ENCODE results near the gene ENHO.

Gene ENHO

DNA sequence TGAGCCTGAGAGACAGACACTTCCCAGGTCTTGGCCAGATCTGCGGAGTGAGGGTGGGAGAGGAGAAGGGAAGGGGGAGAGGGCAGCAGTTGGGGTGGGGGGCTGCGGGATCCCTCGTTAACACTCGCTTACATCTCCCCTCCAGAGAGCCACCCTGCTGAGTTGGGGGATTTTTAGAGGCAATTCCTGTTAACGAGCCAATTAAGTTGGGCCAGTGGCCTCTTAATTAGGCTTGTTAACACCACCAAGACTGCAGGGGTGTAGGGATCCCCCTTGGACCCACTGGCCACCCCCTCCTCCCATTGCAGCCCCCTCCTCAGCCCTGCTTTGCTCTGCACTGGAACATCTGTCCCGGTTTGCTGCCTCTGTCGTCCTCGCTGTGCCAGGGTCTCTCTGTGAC, 43.1 kb upstream of the ENHO start:
- H3K9me2 ChIP-seq (replicated peaks; ENCODE audit: control insufficient read depth, low read length), result no peaks in the 10 kb centered on the region
- no peaks in the 10 kb centered on the region for H3K36me3 ChIP-seq (ENCODE audit: control insufficient read depth, low read length)
- H3K27me3 ChIP-seq (ENCODE audit: control insufficient read depth, low read length), result peaks cover 31% of the 10 kb centered on the region
- H3K4me3 ChIP-seq (ENCODE audit: low read length), result no peak overlapping the region
- no peaks in the 10 kb centered on the region for H3K4me1 ChIP-seq (ENCODE audit: control insufficient read depth, low read length)
- no peak overlapping the region for H3K4me2 ChIP-seq (ENCODE audit: low read length)
- H3F3A ChIP-seq (ENCODE audit: control insufficient read depth, insufficient read depth), result no peaks in the 10 kb centered on the region
- TF ChIP-seq, protein P1, sequence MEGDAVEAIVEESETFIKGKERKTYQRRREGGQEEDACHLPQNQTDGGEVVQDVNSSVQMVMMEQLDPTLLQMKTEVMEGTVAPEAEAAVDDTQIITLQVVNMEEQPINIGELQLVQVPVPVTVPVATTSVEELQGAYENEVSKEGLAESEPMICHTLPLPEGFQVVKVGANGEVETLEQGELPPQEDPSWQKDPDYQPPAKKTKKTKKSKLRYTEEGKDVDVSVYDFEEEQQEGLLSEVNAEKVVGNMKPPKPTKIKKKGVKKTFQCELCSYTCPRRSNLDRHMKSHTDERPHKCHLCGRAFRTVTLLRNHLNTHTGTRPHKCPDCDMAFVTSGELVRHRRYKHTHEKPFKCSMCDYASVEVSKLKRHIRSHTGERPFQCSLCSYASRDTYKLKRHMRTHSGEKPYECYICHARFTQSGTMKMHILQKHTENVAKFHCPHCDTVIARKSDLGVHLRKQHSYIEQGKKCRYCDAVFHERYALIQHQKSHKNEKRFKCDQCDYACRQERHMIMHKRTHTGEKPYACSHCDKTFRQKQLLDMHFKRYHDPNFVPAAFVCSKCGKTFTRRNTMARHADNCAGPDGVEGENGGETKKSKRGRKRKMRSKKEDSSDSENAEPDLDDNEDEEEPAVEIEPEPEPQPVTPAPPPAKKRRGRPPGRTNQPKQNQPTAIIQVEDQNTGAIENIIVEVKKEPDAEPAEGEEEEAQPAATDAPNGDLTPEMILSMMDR (IDR thresholded peaks at IDR 0.05; ENCODE audit: low read depth, low read length, poor library complexity, severe bottlenecking), result no peak
- no peak for TF ChIP-seq EZH2phosphoT487 (IDR thresholded peaks at IDR 0.05; ENCODE audit: borderline replicate concordance, low read length)
- peaks cover 5% of the 10 kb centered on the region; the same call in 1 of the 2 replicates for H3K9me3 ChIP-seq (ENCODE audit: control insufficient read depth, insufficient read depth, low read length)
- H3K27ac ChIP-seq (ENCODE audit: low read depth, low read length), result no peak overlapping the region
- H4K20me1 ChIP-seq (ENCODE audit: control insufficient read depth, insufficient read depth, low read depth, low read length), result no peaks in the 10 kb centered on the region; the same call in 1 of the 2 replicates
- H3K79me2 ChIP-seq (ENCODE audit: control insufficient read depth, low read length), result no peaks in the 10 kb centered on the region

DNA sequence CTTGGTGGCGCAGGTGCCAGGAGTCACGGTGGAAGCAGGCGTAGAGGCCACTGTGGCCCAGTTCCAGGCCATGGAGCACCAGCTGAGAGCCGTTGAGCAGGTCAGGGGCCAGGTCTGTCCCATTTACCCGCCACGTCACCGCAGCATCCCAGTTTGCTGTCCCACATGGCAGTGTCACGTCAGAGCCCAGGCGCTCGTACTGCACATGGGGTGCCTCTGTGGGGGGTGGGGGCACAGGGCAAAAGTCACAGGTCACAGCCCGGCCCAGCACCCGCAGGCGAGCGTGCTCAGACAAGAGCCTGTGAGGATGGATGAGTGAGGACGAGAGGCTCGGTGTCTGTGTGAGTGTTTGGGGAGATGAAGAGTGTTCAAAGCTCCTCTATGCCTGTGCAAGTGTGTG, 41.8 kb upstream of the ENHO start:
- Histone ChIP-seq H3K4me1 (ENCODE audit: control insufficient read depth, low read length) (no peaks in the 10 kb centered on the region), H3K79me2 (ENCODE audit: control insufficient read depth, low read length) (no peaks in the 10 kb centered on the region), H3K36me3 (ENCODE audit: control insufficient read depth, low read length) (no peaks in the 10 kb centered on the region), H3F3A (ENCODE audit: control insufficient read depth, insufficient read depth) (no peaks in the 10 kb centered on the region), H3K27ac (ENCODE audit: low read depth, low read length) (no peak overlapping the region), H3K9me3 (ENCODE audit: control insufficient read depth, insufficient read depth, low read length) (peaks cover 5% of the 10 kb centered on the region; the same call in 1 of the 2 replicates), H4K20me1 (ENCODE audit: control insufficient read depth, insufficient read depth, low read depth, low read length) (no peaks in the 10 kb centered on the region), H3K27me3 (ENCODE audit: control insufficient read depth, low read length) (peaks cover 27% of the 10 kb centered on the region), H3K9me2 (replicated peaks; ENCODE audit: control insufficient read depth, low read length) (no peaks in the 10 kb centered on the region), H3K4me3 (ENCODE audit: low read length) (no peak overlapping the region), H3K4me2 (ENCODE audit: low read length) (no peak overlapping the region)
- TF ChIP-seq, protein P1 (IDR thresholded peaks at IDR 0.05; ENCODE audit: low read depth, low read length, poor library complexity, severe bottlenecking), result no peak
- TF ChIP-seq EZH2phosphoT487 (IDR thresholded peaks at IDR 0.05; ENCODE audit: borderline replicate concordance, low read length), result no peak

DNA sequence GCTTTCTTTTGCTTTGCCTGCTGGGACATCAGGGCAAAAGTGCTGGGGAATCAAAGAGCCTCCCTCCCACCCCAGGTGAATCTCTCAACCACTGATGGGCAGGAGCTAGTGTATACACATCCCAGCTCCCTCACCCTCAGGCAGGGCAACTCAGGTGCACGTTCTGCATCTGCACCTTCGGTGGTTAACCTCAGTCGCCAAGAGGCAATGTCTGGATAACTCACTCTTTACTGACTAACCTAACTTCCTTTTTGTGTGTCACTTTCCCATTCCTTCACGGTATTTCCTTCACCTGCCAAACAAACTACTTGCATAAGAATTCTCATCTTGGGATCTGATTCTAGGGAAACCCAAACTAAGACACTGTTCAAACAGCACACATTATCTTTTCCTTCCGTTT, 40.5 kb upstream of the ENHO start:
- no peak overlapping the region for H3K4me2 ChIP-seq (ENCODE audit: low read length)
- no peak overlapping the region for H3K27ac ChIP-seq (ENCODE audit: low read depth, low read length)
- H3K9me3 ChIP-seq (ENCODE audit: control insufficient read depth, insufficient read depth, low read length), result peaks cover 5% of the 10 kb centered on the region; the same call in 1 of the 2 replicates
- no peak for TF ChIP-seq EZH2phosphoT487 (IDR thresholded peaks at IDR 0.05; ENCODE audit: borderline replicate concordance, low read length)
- no peaks in the 10 kb centered on the region for H3K79me2 ChIP-seq (ENCODE audit: control insufficient read depth, low read length)
- peaks cover 17% of the 10 kb centered on the region for H3K27me3 ChIP-seq (ENCODE audit: control insufficient read depth, low read length)
- no peaks in the 10 kb centered on the region for H3K4me1 ChIP-seq (ENCODE audit: control insufficient read depth, low read length)
- H3K4me3 ChIP-seq (ENCODE audit: low read length), result no peak overlapping the region
- no peaks in the 10 kb centered on the region for H3K36me3 ChIP-seq (ENCODE audit: control insufficient read depth, low read length)
- no peaks in the 10 kb centered on the region for H3F3A ChIP-seq (ENCODE audit: control insufficient read depth, insufficient read depth)
- H4K20me1 ChIP-seq (ENCODE audit: control insufficient read depth, insufficient read depth, low read depth, low read length), result no peaks in the 10 kb centered on the region
- H3K9me2 ChIP-seq (replicated peaks; ENCODE audit: control insufficient read depth, low read length), result no peaks in the 10 kb centered on the region

- Histone ChIP-seq H3K9me2 (replicated peaks; ENCODE audit: control insufficient read depth, low read length) (no peaks in the 10 kb centered on the region), H4K20me1 (ENCODE audit: control insufficient read depth, insufficient read depth, low read depth, low read length) (no peaks in the 10 kb centered on the region), H3K79me2 (ENCODE audit: control insufficient read depth, low read length) (no peaks in the 10 kb centered on the region), H3K4me1 (ENCODE audit: control insufficient read depth, low read length) (no peaks in the 10 kb centered on the region), H3K27me3 (ENCODE audit: control insufficient read depth, low read length) (peaks cover 8% of the 10 kb centered on the region), H3F3A (ENCODE audit: control insufficient read depth, insufficient read depth) (no peaks in the 10 kb centered on the region), H3K9me3 (ENCODE audit: control insufficient read depth, insufficient read depth, low read length) (peaks cover 5% of the 10 kb centered on the region; the same call in 1 of the 2 replicates), H3K36me3 (ENCODE audit: control insufficient read depth, low read length) (no peaks in the 10 kb centered on the region), H3K27ac (ENCODE audit: low read depth, low read length) (no peak overlapping the region), H3K4me3 (ENCODE audit: low read length) (no peak overlapping the region), H3K4me2 (ENCODE audit: low read length) (no peak overlapping the region)
- TF ChIP-seq, protein P1 (IDR thresholded peaks at IDR 0.05; ENCODE audit: low read depth, low read length, poor library complexity, severe bottlenecking), result peak; percentile 88
- no peak for TF ChIP-seq EZH2phosphoT487 (IDR thresholded peaks at IDR 0.05; ENCODE audit: borderline replicate concordance, low read length)
These were observed 39.5 kb upstream of the ENHO start for GRCh38 chr9:34562135-34562745.

All from DOHH2 (cell line).